GM04504 (cell line): ENCODE results near the gene SMAP1.

ENCODE experiments used
- DNase-seq: peaks from one replicate; pipeline ENCODE4 v3.0.0-alpha.2; 2012; ENCODE audit warnings: low read depth

Gene SMAP1

GRCh38 chr6:70667711-70668498, at the start of gene SMAP1:
TSS of gene SMAP1 (plus strand) at chr6:70667883. CDS start at chr6:70668024, 141 bp downstream.
- DNase-seq, result peak; percentile 72

- no peak for DNase-seq
These were observed 46.9 kb upstream of the SMAP1 start for GRCh38 chr6:70620746-70621145.

- DNase-seq, result no peak
These were observed 45.2 kb upstream of the SMAP1 start for GRCh38 chr6:70622461-70622860.

GRCh38 chr6:70625436-70625835, 42.2 kb upstream of the SMAP1 start:
- no peak for DNase-seq

- no peak for DNase-seq
These were observed 40.0 kb upstream of the SMAP1 start for GRCh38 chr6:70627500-70628254.

- no peak for DNase-seq
These were observed 37.8 kb upstream of the SMAP1 start for GRCh38 chr6:70629929-70630328.

- DNase-seq, result no peak
These were observed 33.8 kb upstream of the SMAP1 start for GRCh38 chr6:70633870-70634269.

- no peak for DNase-seq
These were observed 31.1 kb upstream of the SMAP1 start for GRCh38 chr6:70636596-70636995.

GRCh38 chr6:70638468-70638867, 29.2 kb upstream of the SMAP1 start:
- DNase-seq, result no peak

GRCh38 chr6:70651326-70651905, 16.3 kb upstream of the SMAP1 start:
- no peak for DNase-seq

- DNase-seq, result no peak
These were observed 15.5 kb upstream of the SMAP1 start for GRCh38 chr6:70652216-70652615.

- DNase-seq, result no peak
These were observed 10.0 kb upstream of the SMAP1 start for GRCh38 chr6:70657706-70658105.

- DNase-seq, result no peak
These were observed 3.7 kb upstream of the SMAP1 start for GRCh38 chr6:70663881-70664466.

GRCh38 chr6:70666706-70667105, 977 bp upstream of the SMAP1 start:
- DNase-seq, result no peak

- DNase-seq, result no peak
These were observed 400 bp upstream of the SMAP1 start for GRCh38 chr6:70667256-70667710.

- DNase-seq, result no peak
These were observed 773 bp downstream of the SMAP1 start for GRCh38 chr6:70668499-70668812.

GRCh38 chr6:70669133-70669532, 1.4 kb downstream of the SMAP1 start:
- no peak for DNase-seq

GRCh38 chr6:70672549-70672948, 4.9 kb downstream of the SMAP1 start:
- no peak for DNase-seq

GRCh38 chr6:70673054-70673453, 5.4 kb downstream of the SMAP1 start:
- DNase-seq, result no peak

GRCh38 chr6:70673601-70674000, 5.9 kb downstream of the SMAP1 start:
- DNase-seq, result peak; percentile 17

GRCh38 chr6:70675822-70676221, 8.1 kb downstream of the SMAP1 start:
- no peak for DNase-seq

GRCh38 chr6:70676821-70677220, 9.1 kb downstream of the SMAP1 start:
- DNase-seq, result no peak

- no peak for DNase-seq
These were observed 12.7 kb downstream of the SMAP1 start for GRCh38 chr6:70680396-70680795.
